Neuronal stem cell (in vitro differentiated cells): ENCODE data around the gene SCAMP2.

Experiments used
- DNase-seq: peaks from one replicate; pipeline ENCODE4 v3.0.0-alpha.2; 2013; ENCODE audit warnings: low spot score
- H2AFZ ChIP-seq: one replicate; pipeline ENCODE4 v1.6.1; 2013; ENCODE audit warnings: mild to moderate bottlenecking, low read length, inconsistent platforms
- H2AK5ac ChIP-seq: 2 replicates; pipeline ENCODE4 v1.6.1; 2013; ENCODE audit warnings: low read depth, mild to moderate bottlenecking, inconsistent platforms, low read length, moderate library complexity, mixed read lengths
- H2BK120ac ChIP-seq: 2 replicates; pipeline ENCODE4 v1.6.1; 2013; ENCODE audit warnings: low read depth, mild to moderate bottlenecking, inconsistent platforms, low read length, moderate library complexity, mixed read lengths
- H2BK12ac ChIP-seq: one replicate; pipeline ENCODE4 v1.6.1; 2013; ENCODE audit warnings: low read length, inconsistent platforms
- H2BK15ac ChIP-seq: 2 replicates; pipeline ENCODE4 v1.6.1; 2013; ENCODE audit warnings: mild to moderate bottlenecking, low read length, inconsistent platforms, mixed read lengths
- H2BK5ac ChIP-seq: one replicate; pipeline ENCODE4 v1.6.1; 2013; ENCODE audit warnings: inconsistent platforms, mild to moderate bottlenecking, low read length, moderate library complexity
- H3K14ac ChIP-seq: one replicate; pipeline ENCODE4 v1.6.1; 2013; ENCODE audit warnings: low read length, inconsistent platforms
- H3K18ac ChIP-seq: 2 replicates; pipeline ENCODE4 v1.6.1; 2013; ENCODE audit warnings: low read length, inconsistent platforms
- H3K23ac ChIP-seq: 2 replicates; pipeline ENCODE4 v1.6.1; 2013; ENCODE audit warnings: low read depth, mild to moderate bottlenecking, mixed read lengths, low read length, inconsistent platforms; ENCODE audit not compliant: poor library complexity
- H3K27ac ChIP-seq: replicated peaks from 3 replicates; pipeline ENCODE4 v1.5.1; 2013; ENCODE audit warnings: low read length, inconsistent platforms
- H3K27me3 ChIP-seq, 3 experiments: 2 replicates each; pipeline ENCODE4 v1.6.1; 2013; ENCODE audit warnings: low read length in 3 of 3, mild to moderate bottlenecking in 2 of 3, inconsistent platforms in 1 of 3, low read depth in 1 of 3, mixed read lengths in 1 of 3, moderate library complexity in 1 of 3; ENCODE audit not compliant: control insufficient read depth in 3 of 3, insufficient read depth in 3 of 3
- H3K36me3 ChIP-seq, 2 donors: replicated peaks in 1 of 2; 2 replicates each; pipeline ENCODE4 v1.6.1; 2013; ENCODE audit warnings: low read length in 2 of 2; ENCODE audit not compliant: control insufficient read depth in 2 of 2, insufficient read depth in 2 of 2
- H3K4ac ChIP-seq: 2 replicates; pipeline ENCODE4 v1.6.1; 2013; ENCODE audit warnings: inconsistent platforms, mild to moderate bottlenecking, low read length, moderate library complexity
- H3K4me1 ChIP-seq, 2 donors: 1 replicate in 1 of 2; 2 replicates in 1 of 2; pipeline ENCODE4 v1.6.1; 2013; ENCODE audit warnings: low read length in 2 of 2, low read depth in 1 of 2; ENCODE audit not compliant: control insufficient read depth in 2 of 2, insufficient read depth in 1 of 2
- H3K4me2 ChIP-seq: one replicate; pipeline ENCODE4 v1.6.1; 2013; ENCODE audit warnings: mild to moderate bottlenecking, low read length, inconsistent platforms; ENCODE audit not compliant: insufficient read depth, poor library complexity, severe bottlenecking
- H3K4me3 ChIP-seq, 2 donors: 2 replicates each; pipeline ENCODE4 v1.5.1; 2013; ENCODE audit warnings: low read length in 2 of 2, mild to moderate bottlenecking in 2 of 2, inconsistent platforms in 1 of 2, moderate library complexity in 1 of 2
- H3K79me1 ChIP-seq: one replicate; pipeline ENCODE4 v1.6.1; 2013; ENCODE audit warnings: low read depth, mild to moderate bottlenecking, inconsistent platforms, low read length, moderate library complexity
- H3K9ac ChIP-seq: one replicate; pipeline ENCODE4 v1.6.1; 2013; ENCODE audit warnings: mild to moderate bottlenecking, low read depth, low read length, inconsistent platforms; ENCODE audit not compliant: poor library complexity
- H3K9me3 ChIP-seq, 2 donors: replicated peaks in 1 of 2; 2 replicates each; pipeline versions ENCODE3 to v1.6.1; 2013; ENCODE audit warnings: low read length in 2 of 2, mild to moderate bottlenecking in 2 of 2, inconsistent platforms in 1 of 2, low read depth in 1 of 2, mixed read lengths in 1 of 2, moderate library complexity in 1 of 2; ENCODE audit not compliant: control insufficient read depth in 2 of 2, insufficient read depth in 1 of 2
- H4K8ac ChIP-seq: one replicate; pipeline ENCODE4 v1.6.1; 2013; ENCODE audit warnings: low read depth, mild to moderate bottlenecking, inconsistent platforms, low read length, moderate library complexity
- H4K91ac ChIP-seq: one replicate; pipeline ENCODE4 v1.6.1; 2013; ENCODE audit warnings: low read length, low read depth, mild to moderate bottlenecking, inconsistent platforms; ENCODE audit not compliant: poor library complexity
- WGBS, 2 donors: extraction: QIAGEN DNeasy Blood & Tissue Kit; methylation state at CpG; one replicate each; pipeline ENCODE4 v1.1.7; 2013; ENCODE audit warnings: missing lambda C conversion rate in 2 of 2, mixed read lengths in 1 of 2; ENCODE audit not compliant: insufficient read length in 2 of 2, insufficient replicate concordance in 1 of 2; ENCODE audit errors: extremely low coverage in 2 of 2; 5-methylcytosine and 5-hydroxymethylcytosine counted together

The SCAMP2 gene

GRCh38 chr15:74799255-74799855 lies 73.8 kb downstream of the SCAMP2 start:
- Histone ChIP-seq H3K23ac (peak overlapping the region; percentile 23), H3K36me3 (peaks cover 49 to 75% of the 10 kb centered on the region in 2 donors), H2BK12ac (no peak overlapping the region), H3K9me3 (no peaks in the 10 kb centered on the region), H3K4ac (no peak overlapping the region), H3K4me1 (no peaks in the 10 kb centered on the region), H4K8ac (no peak overlapping the region), H3K79me1 (peaks cover 16% of the 10 kb centered on the region), H3K4me2 (no peak overlapping the region), H4K91ac (no peak overlapping the region), H3K4me3 (no peak overlapping the region), H3K18ac (peak overlapping the region; percentile 28), H2AK5ac (no peak overlapping the region), H2BK5ac (peak overlapping the region; percentile 43), H2BK15ac (no peak overlapping the region), H2AFZ (no peak overlapping the region), H3K27me3 (no peaks in the 10 kb centered on the region), H3K27ac (no peak overlapping the region), H3K14ac (no peak overlapping the region), H3K9ac (no peak overlapping the region), H2BK120ac (no peak overlapping the region)
- DNase-seq: no peak
- WGBS, 2 donors: no CpG with 5 or more reads among the region's 16 CpGs

- Histone ChIP-seq H3K4me2 (peak overlapping the region; percentile 0), H4K91ac (no peak overlapping the region), H3K4ac (no peak overlapping the region), H2BK120ac (no peak overlapping the region), H3K79me1 (peaks cover 16% of the 10 kb centered on the region), H4K8ac (peak overlapping the region; percentile 32), H3K36me3 (peaks cover 43 to 68% of the 10 kb centered on the region in 2 donors), H3K27me3 (no peaks in the 10 kb centered on the region), H3K18ac (peak overlapping the region; percentile 53), H3K23ac (peak overlapping the region; percentile 2), H2BK15ac (no peak overlapping the region), H2BK5ac (peak overlapping the region; percentile 31), H2AK5ac (no peak overlapping the region), H3K4me1 (no peaks in the 10 kb centered on the region), H3K9ac (peak overlapping the region; percentile 17), H3K4me3 (no peak overlapping the region), H3K14ac (no peak overlapping the region), H2AFZ (no peak overlapping the region), H3K27ac (no peak overlapping the region), H3K9me3 (no peaks in the 10 kb centered on the region), H2BK12ac (peak overlapping the region; percentile 18)
- DNase-seq: no peak
- no CpG with 5 or more reads among the region's 25 CpGs for WGBS, 2 donors
Observed at GRCh38 chr15:74798388-74799254, 74.5 kb downstream of the SCAMP2 start.

GRCh38 chr15:74795966-74796625 lies 77.1 kb downstream of the SCAMP2 start:
- Histone ChIP-seq H2BK120ac (no peak overlapping the region), H2BK12ac (no peak overlapping the region), H3K4me1 (peaks cover 11% of the 10 kb centered on the region in 2 donors), H4K91ac (no peak overlapping the region), H3K9me3 (no peaks in the 10 kb centered on the region), H3K4me2 (no peak overlapping the region), H3K14ac (no peak overlapping the region), H3K4ac (no peak overlapping the region), H2BK5ac (no peak overlapping the region), H3K9ac (no peak overlapping the region), H2AFZ (no peak overlapping the region), H2AK5ac (no peak overlapping the region), H3K27ac (no peak overlapping the region), H3K4me3 (no peak overlapping the region), H3K23ac (no peak overlapping the region), H2BK15ac (no peak overlapping the region), H3K27me3 (no peaks in the 10 kb centered on the region), H3K79me1 (peaks cover 15% of the 10 kb centered on the region), H4K8ac (no peak overlapping the region), H3K18ac (no peak overlapping the region), H3K36me3 (peaks cover 25 to 45% of the 10 kb centered on the region in 2 donors)
- no CpG with 5 or more reads among the region's 14 CpGs for WGBS, 2 donors
- DNase-seq: no peak

GRCh38 chr15:74794970-74795349 lies 78.2 kb downstream of the SCAMP2 start:
- no peak overlapping the region for H3K18ac ChIP-seq
- H3K9me3 ChIP-seq: no peaks in the 10 kb centered on the region
- H2AFZ ChIP-seq: no peak overlapping the region
- H3K4me2 ChIP-seq: no peak overlapping the region
- WGBS, 2 donors: no CpG with 5 or more reads among the region's 9 CpGs
- H3K27ac ChIP-seq: no peak overlapping the region
- peaks cover 15% of the 10 kb centered on the region for H3K79me1 ChIP-seq
- no peak overlapping the region for H2AK5ac ChIP-seq
- H2BK15ac ChIP-seq: no peak overlapping the region
- peaks cover 11% of the 10 kb centered on the region in 2 donors for H3K4me1 ChIP-seq
- no peak overlapping the region for H3K4me3 ChIP-seq
- no peak for DNase-seq
- H4K91ac ChIP-seq: no peak overlapping the region
- H3K14ac ChIP-seq: no peak overlapping the region
- no peak overlapping the region for H4K8ac ChIP-seq
- H3K9ac ChIP-seq: no peak overlapping the region
- H3K23ac ChIP-seq: no peak overlapping the region
- peaks cover 18 to 33% of the 10 kb centered on the region in 2 donors for H3K36me3 ChIP-seq
- H2BK120ac ChIP-seq: no peak overlapping the region
- no peak overlapping the region for H2BK12ac ChIP-seq
- H3K27me3 ChIP-seq: no peaks in the 10 kb centered on the region
- no peak overlapping the region for H2BK5ac ChIP-seq
- no peak overlapping the region for H3K4ac ChIP-seq
